GM12878 (cell line): Measurements from ENCODE around the gene DCAF6. TPM values are rescaled to one million over a fixed set of nuclear protein-coding genes. Genes with fewer than 3 reads are reported as not detected.

Source experiments
- ATAC-seq: fragments of 200-7000 bp; cut with Tn5 transposase; 3 replicates; pipeline ENCODE4 v1.9.1; 2020; ENCODE audit warnings: mild to moderate bottlenecking, moderate library complexity
- BruUV-seq: library from RNA; stranded (reverse); fragments of 400-500 nt; replicated peaks from 2 replicates; lab custom pipeline; 2021; lab: Mats Ljungman, UMichigan
- CTCF ChIA-PET: fragments of 300-600 bp; sonication (Branson Sonifier 250); formaldehyde crosslinking; extraction: SDS; loops from one replicate; lab custom pipeline; 2021; ENCODE audit warnings: inconsistent platforms; lab: Yijun Ruan, JAX
- POLR2A ChIA-PET: fragments of 350-600 bp; formaldehyde crosslinking; extraction: SDS; loops from one replicate; lab custom pipeline; 2021; ENCODE audit warnings: inconsistent platforms; lab: Charles Lee
- RAD21 ChIA-PET: fragments of 300-600 bp; sonication (Branson Sonifier 250); formaldehyde crosslinking; loops from one replicate; lab custom pipeline; 2023; ENCODE audit warnings: antibody characterized with exemption; ENCODE audit not compliant: unreplicated experiment; lab: Charles Lee
- SMC1A ChIA-PET: fragments of 300-600 bp; sonication (Branson Sonifier 250); formaldehyde crosslinking; loops from one replicate; lab custom pipeline; 2023; ENCODE audit not compliant: unreplicated experiment, uncharacterized antibody; lab: Charles Lee
- DNase-seq: peaks from one replicate; pipeline ENCODE4 v3.0.0-alpha.2; 2011; ENCODE audit warnings: low read depth, low spot score
- FAIRE-seq: peaks from 3 replicates; lab custom pipeline; 2011; peaks lifted over from hg19 to GRCh38; lab: Jason Lieb, UNC
- H2AFZ ChIP-seq: 2 replicates; pipeline ENCODE4 v1.6.0; 2011; ENCODE audit warnings: low read depth, low read length, control low read depth; ENCODE audit not compliant: control insufficient read depth
- H3K27ac ChIP-seq: 2 replicates; pipeline ENCODE4 v1.5.1; 2011; ENCODE audit warnings: control low read depth; ENCODE audit not compliant: control insufficient read depth, insufficient read depth
- H3K27me3 ChIP-seq, 2 experiments: replicated peaks in 1 of 2; 2 replicates each; pipeline versions ENCODE4 v1.6.0 to v1.6.1; 2011; ENCODE audit warnings: low read length in 1 of 2; ENCODE audit not compliant: control insufficient read depth in 2 of 2, insufficient read depth in 2 of 2
- H3K36me3 ChIP-seq, 2 experiments: 2 replicates each; pipeline ENCODE4 v1.5.1; 2011; ENCODE audit warnings: low read length in 1 of 2; ENCODE audit not compliant: control insufficient read depth in 2 of 2, insufficient read depth in 2 of 2
- H3K4me1 ChIP-seq: 2 replicates; pipeline ENCODE4 v1.6.1; 2011; ENCODE audit warnings: mild to moderate bottlenecking, low read length, moderate library complexity, mixed read lengths; ENCODE audit not compliant: control insufficient read depth, insufficient read depth
- H3K4me2 ChIP-seq: 2 replicates; pipeline ENCODE4 v1.6.0; 2011; ENCODE audit warnings: control low read depth; ENCODE audit not compliant: control insufficient read depth, insufficient read depth
- H3K4me3 ChIP-seq: fragments of 200-600 bp; sonication (generic); 2 replicates; pipeline ENCODE4 v1.5.1; 2016
- H3K79me2 ChIP-seq: 2 replicates; pipeline ENCODE4 v1.6.0; 2011; ENCODE audit warnings: low read length; ENCODE audit not compliant: control insufficient read depth, insufficient read depth
- H3K9ac ChIP-seq: 2 replicates; pipeline ENCODE4 v1.8.0; 2011; ENCODE audit warnings: low read length, control low read depth, mixed read lengths; ENCODE audit not compliant: control insufficient read depth, insufficient read depth
- H3K9me3 ChIP-seq: replicated peaks from 3 replicates; pipeline ENCODE4 v1.5.1; 2011; ENCODE audit warnings: mild to moderate bottlenecking, low read length; ENCODE audit not compliant: control insufficient read depth, insufficient read depth
- H4K20me1 ChIP-seq: 2 replicates; pipeline ENCODE4 v1.6.0; 2011; ENCODE audit not compliant: control insufficient read depth, insufficient read depth
- CREM ChIP-seq: IDR thresholded peaks from 2 replicates; pipeline ENCODE4 v1.6.1; 2014; ENCODE audit warnings: antibody characterized with exemption, low read depth
- HCFC1 ChIP-seq: fragments of 150-350 bp; IDR thresholded peaks from 2 replicates; pipeline ENCODE4 v1.6.1; 2014; ENCODE audit warnings: low read length
- HDAC2 ChIP-seq: fragments of 200-600 bp; sonication (generic); IDR thresholded peaks from 2 replicates; pipeline ENCODE4 v1.6.1; 2017
- MYC ChIP-seq: IDR thresholded peaks from 2 replicates; pipeline ENCODE4 v1.6.1; 2011; ENCODE audit warnings: mild to moderate bottlenecking, low read length, moderate library complexity, inconsistent platforms; ENCODE audit not compliant: insufficient read depth, insufficient replicate concordance, insufficient read length, severe bottlenecking
- NFYA ChIP-seq: IDR thresholded peaks from 2 replicates; pipeline ENCODE4 v1.6.1; 2011; ENCODE audit warnings: low read depth, mild to moderate bottlenecking, low read length, improper control_type of control experiment, borderline replicate concordance
- RAD21 ChIP-seq: IDR thresholded peaks from 2 replicates; pipeline ENCODE4 v1.6.1; 2011; ENCODE audit warnings: mild to moderate bottlenecking, low read depth, low read length, moderate library complexity; ENCODE audit not compliant: insufficient read depth
- SREBF1 ChIP-seq: IDR thresholded peaks from 2 replicates; pipeline ENCODE4 v1.6.1; 2012; ENCODE audit warnings: mild to moderate bottlenecking, low read length
- WGBS: methylation state at CpG from one replicate; pipeline ENCODE4 v1.1.6; 2016; ENCODE audit warnings: low lambda C conversion rate; ENCODE audit not compliant: insufficient replicate concordance, insufficient coverage; ENCODE audit errors: missing lambda C conversion rate; 5-methylcytosine and 5-hydroxymethylcytosine counted together
- in situ Hi-C: fragments of 300-500 bp; cut with MboI; formaldehyde crosslinking; loops from 9 replicates; pipeline ENCODE4 v1.14.3; 2018; ENCODE audit warnings: mixed read lengths
- intact Hi-C: fragments of 100-400 bp; cut with micrococcal nuclease; formaldehyde crosslinking; loops from one replicate; pipeline ENCODE4 v1.14.2; 2022; ENCODE audit not compliant: unreplicated experiment
- polyA plus RNA-seq, 11 experiments: library from polyadenylated mRNA; depleted of rRNA in 4 of 11; unstranded in 6 of 11; stranded (reverse) in 5 of 11; fragments of >200 nt; fragmentation: Nextera tagmentation in 4 of 11; fragmentation: Illumina TruSeq in 1 of 11; extraction: Ambion mirVana in 4 of 11; extraction: Trizol in 1 of 11; gene quantifications; 1 replicate in 1 of 11; 2 replicates in 10 of 11; pipeline versions ENCODE4 v1.2.1 to v1.2.3, GENCODE V29; 2011 to 2016; ENCODE audit warnings: inconsistent platforms in 2 of 11, missing spikeins in 2 of 11, low read depth in 1 of 11
- total RNA-seq, 4 experiments: library from RNA; depleted of rRNA in 3 of 4; stranded (reverse); fragments of >200 nt in 3 of 4; fragmentation: Illumina TruSeq in 1 of 4; extraction: Trizol in 1 of 4; gene quantifications; 2 replicates each; pipeline versions ENCODE4 v1.2.1 to v1.2.3, GENCODE V29; 2013 to 2021
- TF ChIP-seq, protein P1 (sequence below): fragments of 450-650 bp; IDR thresholded peaks from 2 replicates; pipeline ENCODE4 v1.6.1; 2017; ENCODE audit warnings: mild to moderate bottlenecking
- TF ChIP-seq, protein P2 (sequence below): IDR thresholded peaks from 2 replicates; pipeline ENCODE4 v1.6.1; 2012; ENCODE audit warnings: low read depth, low read length, improper control_type of control experiment
- TF ChIP-seq, protein P3 (sequence below), 3 experiments: IDR thresholded peaks in 2 of 3; conservative IDR thresholded peaks in 1 of 3; 2 replicates each; pipeline ENCODE4 v1.5.1; 2011; ENCODE audit warnings: low read depth in 3 of 3, low read length in 3 of 3, mild to moderate bottlenecking in 3 of 3, control low read depth in 2 of 3, moderate library complexity in 2 of 3, inconsistent platforms in 1 of 3, mixed read lengths in 1 of 3; ENCODE audit not compliant: control insufficient read depth in 2 of 3, insufficient read depth in 1 of 3; ENCODE audit errors: extremely low read depth in 1 of 3

DCAF6 gene
- total and polyA plus RNA-seq, 10 of the 15 experiments (the other 5 are each of a cell fraction or from before 2014, with no cell fraction given), result 11.4 to 62.7 (median 33.0) TPM

DNA sequence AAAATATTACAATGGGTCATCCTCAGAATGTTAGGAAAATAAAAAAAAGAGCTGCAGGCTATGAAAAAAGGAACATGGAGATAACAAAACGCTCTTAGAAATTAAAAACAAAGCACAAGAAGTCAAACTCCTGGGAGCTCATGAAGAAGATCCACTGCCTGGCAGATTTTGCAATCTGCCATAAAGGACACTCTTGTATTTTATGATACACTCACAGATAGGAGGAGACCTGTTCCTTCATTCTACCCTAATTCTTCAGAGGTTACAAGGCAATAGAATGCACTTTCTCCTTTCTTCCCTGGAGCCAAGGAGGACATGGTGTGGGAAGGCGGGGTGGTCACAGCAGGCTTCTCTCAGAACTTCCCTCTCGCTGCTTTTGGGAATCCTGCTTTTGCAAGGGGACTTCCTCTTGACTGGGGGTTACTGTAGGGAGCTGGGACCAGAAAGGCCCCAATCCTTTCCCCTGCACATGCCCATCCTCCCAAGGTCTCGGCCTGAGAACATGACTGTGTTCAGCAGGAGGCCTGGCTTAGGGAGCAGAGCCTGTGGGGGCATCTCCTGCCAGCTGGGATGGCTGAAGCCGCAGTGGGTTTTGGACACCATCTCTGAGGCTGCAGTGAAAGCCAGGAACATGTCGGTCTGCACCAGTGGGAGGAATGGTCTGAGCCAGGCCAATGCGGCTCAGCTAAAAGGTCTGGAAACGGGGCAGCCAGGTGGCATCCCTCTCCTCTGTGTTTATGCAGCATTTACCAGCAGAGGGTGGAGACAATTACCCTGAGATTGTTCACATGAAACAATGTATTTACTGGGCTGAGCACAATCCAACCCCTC, 155.5 kb downstream of the DCAF6 start (continued):
- TF ChIP-seq, protein P1, sequence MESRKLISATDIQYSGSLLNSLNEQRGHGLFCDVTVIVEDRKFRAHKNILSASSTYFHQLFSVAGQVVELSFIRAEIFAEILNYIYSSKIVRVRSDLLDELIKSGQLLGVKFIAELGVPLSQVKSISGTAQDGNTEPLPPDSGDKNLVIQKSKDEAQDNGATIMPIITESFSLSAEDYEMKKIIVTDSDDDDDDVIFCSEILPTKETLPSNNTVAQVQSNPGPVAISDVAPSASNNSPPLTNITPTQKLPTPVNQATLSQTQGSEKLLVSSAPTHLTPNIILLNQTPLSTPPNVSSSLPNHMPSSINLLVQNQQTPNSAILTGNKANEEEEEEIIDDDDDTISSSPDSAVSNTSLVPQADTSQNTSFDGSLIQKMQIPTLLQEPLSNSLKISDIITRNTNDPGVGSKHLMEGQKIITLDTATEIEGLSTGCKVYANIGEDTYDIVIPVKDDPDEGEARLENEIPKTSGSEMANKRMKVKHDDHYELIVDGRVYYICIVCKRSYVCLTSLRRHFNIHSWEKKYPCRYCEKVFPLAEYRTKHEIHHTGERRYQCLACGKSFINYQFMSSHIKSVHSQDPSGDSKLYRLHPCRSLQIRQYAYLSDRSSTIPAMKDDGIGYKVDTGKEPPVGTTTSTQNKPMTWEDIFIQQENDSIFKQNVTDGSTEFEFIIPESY, result no peak
- no peak for TF ChIP-seq SREBF1
- no peak for TF ChIP-seq HDAC2

DNA sequence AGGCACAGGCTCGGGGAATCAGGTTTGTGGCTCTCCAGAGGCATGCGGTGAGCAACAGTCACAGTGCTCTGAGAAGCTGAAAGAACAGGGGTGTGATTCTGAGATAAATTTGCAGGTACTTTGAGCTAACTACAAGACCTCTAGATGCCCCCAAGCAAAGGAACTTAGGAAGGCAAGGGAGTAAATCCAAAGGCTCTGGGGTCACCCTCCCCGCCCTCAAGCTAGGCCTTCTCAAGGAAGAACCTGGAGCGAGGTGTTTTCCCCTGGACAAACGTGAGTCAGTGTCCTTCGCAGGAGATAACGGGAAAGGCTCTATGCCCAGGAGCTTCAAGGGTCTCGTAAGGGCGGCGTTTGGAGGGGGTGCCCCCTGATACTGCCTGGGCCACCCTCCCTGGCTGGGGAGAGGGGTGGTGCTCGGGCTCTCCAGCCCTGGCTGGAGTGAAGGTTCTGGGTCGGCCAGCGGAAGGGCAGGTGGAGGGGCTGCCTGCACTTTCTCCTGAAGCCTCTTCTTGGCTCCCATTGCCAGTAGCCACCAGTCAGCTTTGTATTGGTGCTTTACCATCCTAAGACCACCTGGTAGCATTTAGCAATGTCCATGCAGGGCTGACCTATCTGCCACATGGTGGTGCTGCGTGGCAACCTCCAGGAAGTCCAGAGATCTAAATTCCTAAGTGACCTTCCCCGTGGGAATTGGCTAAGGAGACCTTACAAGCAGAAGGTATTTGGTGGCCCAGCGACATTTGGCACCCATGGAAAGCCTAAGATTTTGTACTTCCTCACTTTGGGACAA, 156.3 kb downstream of the DCAF6 start:
- Histone ChIP-seq H3K4me3 (no peak overlapping the region), H3K79me2 (no peaks in the 10 kb centered on the region), H3K9ac (no peak overlapping the region), H3K4me2 (no peak overlapping the region), H3K9me3 (no peaks in the 10 kb centered on the region), H3K4me1 (no peaks in the 10 kb centered on the region), H3K27ac (no peak overlapping the region), H4K20me1 (no peaks in the 10 kb centered on the region), H2AFZ (no peak overlapping the region), H3K27me3 (0 out of 4 replicates have a peak, but pooled peaks cover 0 to 1% of the 10 kb centered on the region in 2 experiments), H3K36me3 (no peaks in the 10 kb centered on the region)
- intact Hi-C loops (no loop called here), in situ Hi-C loops (no loop called here)
- ChIA-PET POLR2A (no interaction called here), SMC1A (no interaction called here), CTCF (interaction anchor here (0.7 to 4.6 kb wide), 8 partner anchors 10 to 250 kb away, joined by 3 to 30 read pairs (median 3); no protein-coding TSS in a partner anchor), RAD21 (interaction anchor here (0.6 kb wide), 1 partner anchor 240 kb away, joined by 3 read pairs; no protein-coding TSS in a partner anchor)
- TF ChIP-seq HCFC1, result no peak
- peak; percentile 23; the same call in 1 of the 2 replicates for TF ChIP-seq RAD21
- TF ChIP-seq NFYA, result no peak
- TF ChIP-seq, protein P2, sequence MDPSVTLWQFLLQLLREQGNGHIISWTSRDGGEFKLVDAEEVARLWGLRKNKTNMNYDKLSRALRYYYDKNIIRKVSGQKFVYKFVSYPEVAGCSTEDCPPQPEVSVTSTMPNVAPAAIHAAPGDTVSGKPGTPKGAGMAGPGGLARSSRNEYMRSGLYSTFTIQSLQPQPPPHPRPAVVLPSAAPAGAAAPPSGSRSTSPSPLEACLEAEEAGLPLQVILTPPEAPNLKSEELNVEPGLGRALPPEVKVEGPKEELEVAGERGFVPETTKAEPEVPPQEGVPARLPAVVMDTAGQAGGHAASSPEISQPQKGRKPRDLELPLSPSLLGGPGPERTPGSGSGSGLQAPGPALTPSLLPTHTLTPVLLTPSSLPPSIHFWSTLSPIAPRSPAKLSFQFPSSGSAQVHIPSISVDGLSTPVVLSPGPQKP, result no peak
- TF ChIP-seq MYC, result no peak
- TF ChIP-seq, protein P3, sequence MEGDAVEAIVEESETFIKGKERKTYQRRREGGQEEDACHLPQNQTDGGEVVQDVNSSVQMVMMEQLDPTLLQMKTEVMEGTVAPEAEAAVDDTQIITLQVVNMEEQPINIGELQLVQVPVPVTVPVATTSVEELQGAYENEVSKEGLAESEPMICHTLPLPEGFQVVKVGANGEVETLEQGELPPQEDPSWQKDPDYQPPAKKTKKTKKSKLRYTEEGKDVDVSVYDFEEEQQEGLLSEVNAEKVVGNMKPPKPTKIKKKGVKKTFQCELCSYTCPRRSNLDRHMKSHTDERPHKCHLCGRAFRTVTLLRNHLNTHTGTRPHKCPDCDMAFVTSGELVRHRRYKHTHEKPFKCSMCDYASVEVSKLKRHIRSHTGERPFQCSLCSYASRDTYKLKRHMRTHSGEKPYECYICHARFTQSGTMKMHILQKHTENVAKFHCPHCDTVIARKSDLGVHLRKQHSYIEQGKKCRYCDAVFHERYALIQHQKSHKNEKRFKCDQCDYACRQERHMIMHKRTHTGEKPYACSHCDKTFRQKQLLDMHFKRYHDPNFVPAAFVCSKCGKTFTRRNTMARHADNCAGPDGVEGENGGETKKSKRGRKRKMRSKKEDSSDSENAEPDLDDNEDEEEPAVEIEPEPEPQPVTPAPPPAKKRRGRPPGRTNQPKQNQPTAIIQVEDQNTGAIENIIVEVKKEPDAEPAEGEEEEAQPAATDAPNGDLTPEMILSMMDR (IDR thresholded peaks at IDR 0.05 in 2 of 3, conservative IDR thresholded peaks at IDR 0.05 in 1 of 3; ENCODE audit: control insufficient read depth in 2 of 3, extremely low read depth in 1 of 3, insufficient read depth in 1 of 3, low read depth in 3 of 3, low read length in 3 of 3), result peak in 2 of 3 experiments; percentile 5 to 35; a peak in 2 of 6 replicates
- TF ChIP-seq CREM, result no peak
- DNase-seq (no peak), ATAC-seq (peak; percentile 41; the same call in 1 of the 3 replicates), FAIRE-seq (no peak)
- no TSS peak for BruUV-seq
- WGBS, result 36% methylated on average over 16 of the region's 16 CpGs
